Measurements from ENCODE around the gene TMPRSS2.
A peak's percentile ranks its signal among the peaks of the same experiment; 100 is the strongest.

The TMPRSS2 gene

GRCh38 chr21:41507521-41508414 lies at the start of gene TMPRSS2:
TMPRSS2 (minus strand) TSS chr21:41508158; CDS start chr21:41498133, 10,025 bp downstream.
- DNase-seq (ENCODE audit: low spot score): no peak
- TF ChIP-seq, protein P1, sequence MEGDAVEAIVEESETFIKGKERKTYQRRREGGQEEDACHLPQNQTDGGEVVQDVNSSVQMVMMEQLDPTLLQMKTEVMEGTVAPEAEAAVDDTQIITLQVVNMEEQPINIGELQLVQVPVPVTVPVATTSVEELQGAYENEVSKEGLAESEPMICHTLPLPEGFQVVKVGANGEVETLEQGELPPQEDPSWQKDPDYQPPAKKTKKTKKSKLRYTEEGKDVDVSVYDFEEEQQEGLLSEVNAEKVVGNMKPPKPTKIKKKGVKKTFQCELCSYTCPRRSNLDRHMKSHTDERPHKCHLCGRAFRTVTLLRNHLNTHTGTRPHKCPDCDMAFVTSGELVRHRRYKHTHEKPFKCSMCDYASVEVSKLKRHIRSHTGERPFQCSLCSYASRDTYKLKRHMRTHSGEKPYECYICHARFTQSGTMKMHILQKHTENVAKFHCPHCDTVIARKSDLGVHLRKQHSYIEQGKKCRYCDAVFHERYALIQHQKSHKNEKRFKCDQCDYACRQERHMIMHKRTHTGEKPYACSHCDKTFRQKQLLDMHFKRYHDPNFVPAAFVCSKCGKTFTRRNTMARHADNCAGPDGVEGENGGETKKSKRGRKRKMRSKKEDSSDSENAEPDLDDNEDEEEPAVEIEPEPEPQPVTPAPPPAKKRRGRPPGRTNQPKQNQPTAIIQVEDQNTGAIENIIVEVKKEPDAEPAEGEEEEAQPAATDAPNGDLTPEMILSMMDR (IDR thresholded peaks at IDR 0.05): no peak
- Histone ChIP-seq H3K4me3 (peak within 1 kb of the TSS; percentile 58), H3K27ac (no peak within 1 kb of the TSS)

DNA sequence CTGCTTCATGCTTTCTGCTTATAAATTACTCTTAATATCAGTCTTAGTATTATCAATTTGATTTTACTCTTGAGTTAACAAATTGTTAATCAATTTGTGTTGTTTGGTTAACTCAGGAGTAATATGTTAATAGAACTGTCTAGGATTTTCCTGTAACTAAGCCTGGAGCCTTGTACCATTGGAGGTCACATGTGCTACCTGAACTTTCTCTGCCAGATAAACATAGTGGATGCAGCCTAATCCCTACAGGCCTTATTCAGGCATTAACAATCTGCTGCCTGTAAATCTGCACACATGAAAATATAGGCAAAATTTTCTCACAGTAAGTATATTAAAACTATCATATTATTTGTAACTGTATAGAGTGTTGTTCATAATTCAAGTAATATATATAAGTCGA lies 47.1 kb upstream of the TMPRSS2 start:
- no peak overlapping the region for H3K27ac ChIP-seq
- no peak overlapping the region for H3K4me3 ChIP-seq
- no peak for DNase-seq (ENCODE audit: low spot score)
- TF ChIP-seq, protein P1 (IDR thresholded peaks at IDR 0.05): no peak

GRCh38 chr21:41552254-41552653 lies 44.3 kb upstream of the TMPRSS2 start:
- Histone ChIP-seq H3K4me3 (no peak overlapping the region), H3K27ac (no peak overlapping the region)
- TF ChIP-seq, protein P1 (IDR thresholded peaks at IDR 0.05): no peak
- no peak for DNase-seq (ENCODE audit: low spot score)

DNA sequence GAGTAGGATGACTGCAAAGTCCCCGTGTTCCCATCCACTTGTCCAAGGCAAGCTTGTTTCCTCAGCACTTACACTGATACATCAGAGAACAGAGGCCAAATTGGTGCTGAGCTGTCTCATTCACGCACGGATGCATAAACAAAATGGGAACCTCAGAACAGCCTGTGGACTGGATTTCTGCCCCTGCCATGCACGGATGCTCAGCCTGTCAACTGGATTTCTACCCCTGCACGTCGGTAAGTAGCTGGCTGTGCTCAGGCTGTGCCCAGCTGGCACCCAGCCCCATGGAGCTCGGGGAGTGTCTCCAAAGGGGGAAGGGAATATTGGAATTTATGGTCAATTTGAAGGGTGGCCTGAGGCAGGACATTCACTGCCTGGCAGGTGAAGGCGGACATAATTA lies 40.8 kb upstream of the TMPRSS2 start:
- no peak for DNase-seq (ENCODE audit: low spot score)
- TF ChIP-seq, protein P1 (IDR thresholded peaks at IDR 0.05): no peak
- H3K4me3 ChIP-seq: no peak overlapping the region
- H3K27ac ChIP-seq: no peak overlapping the region

DNA sequence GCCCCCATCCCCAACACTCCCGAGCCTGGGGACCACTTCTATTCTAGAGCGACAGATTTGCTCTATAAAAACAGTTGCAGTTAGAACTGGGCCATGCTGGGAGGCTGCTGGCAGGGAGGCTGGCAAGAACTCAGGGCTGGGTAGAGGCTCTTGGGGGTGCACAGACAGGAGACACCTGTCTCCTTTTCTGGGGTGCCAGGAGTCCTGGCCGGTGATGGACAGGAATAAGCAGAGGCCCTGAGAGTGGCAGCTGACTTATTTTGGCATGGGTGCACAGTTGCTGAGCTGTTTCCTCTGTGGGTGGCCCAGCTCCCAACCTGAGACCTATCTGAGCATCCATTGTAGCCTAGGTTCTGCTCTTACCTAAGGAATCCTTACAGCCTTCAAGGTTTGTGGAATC lies 39.2 kb upstream of the TMPRSS2 start:
- TF ChIP-seq, protein P1 (IDR thresholded peaks at IDR 0.05): no peak
- DNase-seq (ENCODE audit: low spot score): no peak
- Histone ChIP-seq H3K27ac (no peak overlapping the region), H3K4me3 (no peak overlapping the region)

- DNase-seq (ENCODE audit: low spot score): no peak
- H3K4me3 ChIP-seq: no peak overlapping the region
Measured at GRCh38 chr21:41545500-41546359, 37.8 kb upstream of the TMPRSS2 start.

More at GRCh38 chr21:41545500-41546359, 37.8 kb upstream of the TMPRSS2 start:
- TF ChIP-seq, protein P1 (IDR thresholded peaks at IDR 0.05): no peak
- H3K27ac ChIP-seq: no peak overlapping the region

Data from coronary artery (tissue), 2 donors.